ENCODE measurements around the gene ALDH1B1.

DNA sequence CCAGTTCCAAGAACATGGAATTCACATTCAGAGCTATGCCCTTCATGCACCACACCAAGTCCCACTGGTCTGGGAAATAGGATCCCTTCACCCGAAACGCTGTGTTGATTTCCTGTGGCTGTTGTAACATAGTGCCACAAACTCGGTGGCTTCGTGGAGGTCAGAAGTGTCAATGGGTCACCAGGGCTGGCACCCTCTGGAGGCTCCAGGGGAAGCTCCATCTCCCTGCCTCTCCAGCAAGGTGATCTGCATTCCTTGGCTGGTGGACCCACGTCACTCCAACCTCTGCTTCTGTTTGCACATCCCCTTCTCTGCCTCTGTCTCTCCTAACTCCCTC, 28.9 kb upstream of the ALDH1B1 start:
- TF ChIP-seq, protein P1, sequence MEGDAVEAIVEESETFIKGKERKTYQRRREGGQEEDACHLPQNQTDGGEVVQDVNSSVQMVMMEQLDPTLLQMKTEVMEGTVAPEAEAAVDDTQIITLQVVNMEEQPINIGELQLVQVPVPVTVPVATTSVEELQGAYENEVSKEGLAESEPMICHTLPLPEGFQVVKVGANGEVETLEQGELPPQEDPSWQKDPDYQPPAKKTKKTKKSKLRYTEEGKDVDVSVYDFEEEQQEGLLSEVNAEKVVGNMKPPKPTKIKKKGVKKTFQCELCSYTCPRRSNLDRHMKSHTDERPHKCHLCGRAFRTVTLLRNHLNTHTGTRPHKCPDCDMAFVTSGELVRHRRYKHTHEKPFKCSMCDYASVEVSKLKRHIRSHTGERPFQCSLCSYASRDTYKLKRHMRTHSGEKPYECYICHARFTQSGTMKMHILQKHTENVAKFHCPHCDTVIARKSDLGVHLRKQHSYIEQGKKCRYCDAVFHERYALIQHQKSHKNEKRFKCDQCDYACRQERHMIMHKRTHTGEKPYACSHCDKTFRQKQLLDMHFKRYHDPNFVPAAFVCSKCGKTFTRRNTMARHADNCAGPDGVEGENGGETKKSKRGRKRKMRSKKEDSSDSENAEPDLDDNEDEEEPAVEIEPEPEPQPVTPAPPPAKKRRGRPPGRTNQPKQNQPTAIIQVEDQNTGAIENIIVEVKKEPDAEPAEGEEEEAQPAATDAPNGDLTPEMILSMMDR (IDR thresholded peaks at IDR 0.05) = no peak
- TF ChIP-seq, protein P2, sequence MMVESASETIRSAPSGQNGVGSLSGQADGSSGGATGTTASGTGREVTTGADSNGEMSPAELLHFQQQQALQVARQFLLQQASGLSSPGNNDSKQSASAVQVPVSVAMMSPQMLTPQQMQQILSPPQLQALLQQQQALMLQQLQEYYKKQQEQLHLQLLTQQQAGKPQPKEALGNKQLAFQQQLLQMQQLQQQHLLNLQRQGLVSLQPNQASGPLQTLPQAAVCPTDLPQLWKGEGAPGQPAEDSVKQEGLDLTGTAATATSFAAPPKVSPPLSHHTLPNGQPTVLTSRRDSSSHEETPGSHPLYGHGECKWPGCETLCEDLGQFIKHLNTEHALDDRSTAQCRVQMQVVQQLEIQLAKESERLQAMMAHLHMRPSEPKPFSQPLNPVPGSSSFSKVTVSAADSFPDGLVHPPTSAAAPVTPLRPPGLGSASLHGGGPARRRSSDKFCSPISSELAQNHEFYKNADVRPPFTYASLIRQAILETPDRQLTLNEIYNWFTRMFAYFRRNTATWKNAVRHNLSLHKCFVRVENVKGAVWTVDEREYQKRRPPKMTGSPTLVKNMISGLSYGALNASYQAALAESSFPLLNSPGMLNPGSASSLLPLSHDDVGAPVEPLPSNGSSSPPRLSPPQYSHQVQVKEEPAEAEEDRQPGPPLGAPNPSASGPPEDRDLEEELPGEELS (CRISPR knock-in tag; IDR thresholded peaks at IDR 0.05) = no peak
- TF ChIP-seq, protein P3, sequence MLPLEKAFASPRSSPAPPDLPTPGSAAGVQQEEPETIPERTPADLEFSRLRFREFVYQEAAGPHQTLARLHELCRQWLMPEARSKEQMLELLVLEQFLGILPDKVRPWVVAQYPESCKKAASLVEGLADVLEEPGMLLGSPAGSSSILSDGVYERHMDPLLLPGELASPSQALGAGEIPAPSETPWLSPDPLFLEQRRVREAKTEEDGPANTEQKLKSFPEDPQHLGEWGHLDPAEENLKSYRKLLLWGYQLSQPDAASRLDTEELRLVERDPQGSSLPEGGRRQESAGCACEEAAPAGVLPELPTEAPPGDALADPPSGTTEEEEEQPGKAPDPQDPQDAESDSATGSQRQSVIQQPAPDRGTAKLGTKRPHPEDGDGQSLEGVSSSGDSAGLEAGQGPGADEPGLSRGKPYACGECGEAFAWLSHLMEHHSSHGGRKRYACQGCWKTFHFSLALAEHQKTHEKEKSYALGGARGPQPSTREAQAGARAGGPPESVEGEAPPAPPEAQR (CRISPR knock-in tag; IDR thresholded peaks at IDR 0.05) = no peak
- TF ChIP-seq ZBTB21 (CRISPR knock-in tag; IDR thresholded peaks at IDR 0.05; ENCODE audit: borderline replicate concordance) (no peak), ZNF121 (CRISPR knock-in tag; IDR thresholded peaks at IDR 0.05) (no peak), FOXJ3 (CRISPR knock-in tag; IDR thresholded peaks at IDR 0.05; ENCODE audit: borderline replicate concordance) (no peak)
- TF ChIP-seq, protein P4, sequence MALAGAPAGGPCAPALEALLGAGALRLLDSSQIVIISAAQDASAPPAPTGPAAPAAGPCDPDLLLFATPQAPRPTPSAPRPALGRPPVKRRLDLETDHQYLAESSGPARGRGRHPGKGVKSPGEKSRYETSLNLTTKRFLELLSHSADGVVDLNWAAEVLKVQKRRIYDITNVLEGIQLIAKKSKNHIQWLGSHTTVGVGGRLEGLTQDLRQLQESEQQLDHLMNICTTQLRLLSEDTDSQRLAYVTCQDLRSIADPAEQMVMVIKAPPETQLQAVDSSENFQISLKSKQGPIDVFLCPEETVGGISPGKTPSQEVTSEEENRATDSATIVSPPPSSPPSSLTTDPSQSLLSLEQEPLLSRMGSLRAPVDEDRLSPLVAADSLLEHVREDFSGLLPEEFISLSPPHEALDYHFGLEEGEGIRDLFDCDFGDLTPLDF (CRISPR knock-in tag; IDR thresholded peaks at IDR 0.05) = no peak
- TF ChIP-seq, protein P5, sequence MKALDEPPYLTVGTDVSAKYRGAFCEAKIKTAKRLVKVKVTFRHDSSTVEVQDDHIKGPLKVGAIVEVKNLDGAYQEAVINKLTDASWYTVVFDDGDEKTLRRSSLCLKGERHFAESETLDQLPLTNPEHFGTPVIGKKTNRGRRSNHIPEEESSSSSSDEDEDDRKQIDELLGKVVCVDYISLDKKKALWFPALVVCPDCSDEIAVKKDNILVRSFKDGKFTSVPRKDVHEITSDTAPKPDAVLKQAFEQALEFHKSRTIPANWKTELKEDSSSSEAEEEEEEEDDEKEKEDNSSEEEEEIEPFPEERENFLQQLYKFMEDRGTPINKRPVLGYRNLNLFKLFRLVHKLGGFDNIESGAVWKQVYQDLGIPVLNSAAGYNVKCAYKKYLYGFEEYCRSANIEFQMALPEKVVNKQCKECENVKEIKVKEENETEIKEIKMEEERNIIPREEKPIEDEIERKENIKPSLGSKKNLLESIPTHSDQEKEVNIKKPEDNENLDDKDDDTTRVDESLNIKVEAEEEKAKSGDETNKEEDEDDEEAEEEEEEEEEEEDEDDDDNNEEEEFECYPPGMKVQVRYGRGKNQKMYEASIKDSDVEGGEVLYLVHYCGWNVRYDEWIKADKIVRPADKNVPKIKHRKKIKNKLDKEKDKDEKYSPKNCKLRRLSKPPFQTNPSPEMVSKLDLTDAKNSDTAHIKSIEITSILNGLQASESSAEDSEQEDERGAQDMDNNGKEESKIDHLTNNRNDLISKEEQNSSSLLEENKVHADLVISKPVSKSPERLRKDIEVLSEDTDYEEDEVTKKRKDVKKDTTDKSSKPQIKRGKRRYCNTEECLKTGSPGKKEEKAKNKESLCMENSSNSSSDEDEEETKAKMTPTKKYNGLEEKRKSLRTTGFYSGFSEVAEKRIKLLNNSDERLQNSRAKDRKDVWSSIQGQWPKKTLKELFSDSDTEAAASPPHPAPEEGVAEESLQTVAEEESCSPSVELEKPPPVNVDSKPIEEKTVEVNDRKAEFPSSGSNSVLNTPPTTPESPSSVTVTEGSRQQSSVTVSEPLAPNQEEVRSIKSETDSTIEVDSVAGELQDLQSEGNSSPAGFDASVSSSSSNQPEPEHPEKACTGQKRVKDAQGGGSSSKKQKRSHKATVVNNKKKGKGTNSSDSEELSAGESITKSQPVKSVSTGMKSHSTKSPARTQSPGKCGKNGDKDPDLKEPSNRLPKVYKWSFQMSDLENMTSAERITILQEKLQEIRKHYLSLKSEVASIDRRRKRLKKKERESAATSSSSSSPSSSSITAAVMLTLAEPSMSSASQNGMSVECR (CRISPR knock-in tag; IDR thresholded peaks at IDR 0.05; ENCODE audit: borderline replicate concordance) = no peak
- TF ChIP-seq, protein P6, sequence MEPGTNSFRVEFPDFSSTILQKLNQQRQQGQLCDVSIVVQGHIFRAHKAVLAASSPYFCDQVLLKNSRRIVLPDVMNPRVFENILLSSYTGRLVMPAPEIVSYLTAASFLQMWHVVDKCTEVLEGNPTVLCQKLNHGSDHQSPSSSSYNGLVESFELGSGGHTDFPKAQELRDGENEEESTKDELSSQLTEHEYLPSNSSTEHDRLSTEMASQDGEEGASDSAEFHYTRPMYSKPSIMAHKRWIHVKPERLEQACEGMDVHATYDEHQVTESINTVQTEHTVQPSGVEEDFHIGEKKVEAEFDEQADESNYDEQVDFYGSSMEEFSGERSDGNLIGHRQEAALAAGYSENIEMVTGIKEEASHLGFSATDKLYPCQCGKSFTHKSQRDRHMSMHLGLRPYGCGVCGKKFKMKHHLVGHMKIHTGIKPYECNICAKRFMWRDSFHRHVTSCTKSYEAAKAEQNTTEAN (CRISPR knock-in tag; IDR thresholded peaks at IDR 0.05) = no peak
- TF ChIP-seq, protein P7, sequence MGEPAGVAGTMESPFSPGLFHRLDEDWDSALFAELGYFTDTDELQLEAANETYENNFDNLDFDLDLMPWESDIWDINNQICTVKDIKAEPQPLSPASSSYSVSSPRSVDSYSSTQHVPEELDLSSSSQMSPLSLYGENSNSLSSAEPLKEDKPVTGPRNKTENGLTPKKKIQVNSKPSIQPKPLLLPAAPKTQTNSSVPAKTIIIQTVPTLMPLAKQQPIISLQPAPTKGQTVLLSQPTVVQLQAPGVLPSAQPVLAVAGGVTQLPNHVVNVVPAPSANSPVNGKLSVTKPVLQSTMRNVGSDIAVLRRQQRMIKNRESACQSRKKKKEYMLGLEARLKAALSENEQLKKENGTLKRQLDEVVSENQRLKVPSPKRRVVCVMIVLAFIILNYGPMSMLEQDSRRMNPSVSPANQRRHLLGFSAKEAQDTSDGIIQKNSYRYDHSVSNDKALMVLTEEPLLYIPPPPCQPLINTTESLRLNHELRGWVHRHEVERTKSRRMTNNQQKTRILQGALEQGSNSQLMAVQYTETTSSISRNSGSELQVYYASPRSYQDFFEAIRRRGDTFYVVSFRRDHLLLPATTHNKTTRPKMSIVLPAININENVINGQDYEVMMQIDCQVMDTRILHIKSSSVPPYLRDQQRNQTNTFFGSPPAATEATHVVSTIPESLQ (CRISPR knock-in tag; IDR thresholded peaks at IDR 0.05) = no peak
- TF ChIP-seq, protein P8, sequence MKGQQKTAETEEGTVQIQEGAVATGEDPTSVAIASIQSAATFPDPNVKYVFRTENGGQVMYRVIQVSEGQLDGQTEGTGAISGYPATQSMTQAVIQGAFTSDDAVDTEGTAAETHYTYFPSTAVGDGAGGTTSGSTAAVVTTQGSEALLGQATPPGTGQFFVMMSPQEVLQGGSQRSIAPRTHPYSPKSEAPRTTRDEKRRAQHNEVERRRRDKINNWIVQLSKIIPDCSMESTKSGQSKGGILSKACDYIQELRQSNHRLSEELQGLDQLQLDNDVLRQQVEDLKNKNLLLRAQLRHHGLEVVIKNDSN (CRISPR knock-in tag; IDR thresholded peaks at IDR 0.05) = no peak

Measured in WTC11 (cell line).